Kidney epithelial cell (primary cell): ENCODE data around the gene EIF2D. TPM values are rescaled to one million over a fixed set of nuclear protein-coding genes. Genes with fewer than 3 reads are reported as not detected.

Experiments
- DNase-seq: peaks from one replicate; pipeline ENCODE4 v3.0.0-alpha.2; 2010; ENCODE audit warnings: low read depth
- H3K27me3 ChIP-seq: 2 replicates; pipeline ENCODE4 v1.6.0; 2011; ENCODE audit warnings: low read length; ENCODE audit not compliant: control insufficient read depth, insufficient read depth
- H3K36me3 ChIP-seq: 2 replicates; pipeline ENCODE4 v1.5.1; 2011; ENCODE audit warnings: low read length; ENCODE audit not compliant: control insufficient read depth, insufficient read depth
- H3K4me3 ChIP-seq: 2 replicates; pipeline ENCODE4 v1.5.1; 2011; ENCODE audit warnings: low read depth, mild to moderate bottlenecking, control low read depth, low read length
- total RNA-seq: library from RNA; depleted of rRNA; stranded (reverse); fragments of >200 nt; gene quantifications from 2 replicates; pipeline ENCODE4 v1.2.3, GENCODE V29; 2015
- TF ChIP-seq, protein P1 (sequence below): IDR thresholded peaks from 2 replicates; pipeline ENCODE4 v1.5.1; 2011; ENCODE audit warnings: mild to moderate bottlenecking, moderate library complexity, low read length, control low read depth, inconsistent platforms; ENCODE audit not compliant: insufficient read depth, poor library complexity, severe bottlenecking

The EIF2D gene
- total RNA-seq, 1 donor from 2014 or later, result 55.4 TPM

DNA sequence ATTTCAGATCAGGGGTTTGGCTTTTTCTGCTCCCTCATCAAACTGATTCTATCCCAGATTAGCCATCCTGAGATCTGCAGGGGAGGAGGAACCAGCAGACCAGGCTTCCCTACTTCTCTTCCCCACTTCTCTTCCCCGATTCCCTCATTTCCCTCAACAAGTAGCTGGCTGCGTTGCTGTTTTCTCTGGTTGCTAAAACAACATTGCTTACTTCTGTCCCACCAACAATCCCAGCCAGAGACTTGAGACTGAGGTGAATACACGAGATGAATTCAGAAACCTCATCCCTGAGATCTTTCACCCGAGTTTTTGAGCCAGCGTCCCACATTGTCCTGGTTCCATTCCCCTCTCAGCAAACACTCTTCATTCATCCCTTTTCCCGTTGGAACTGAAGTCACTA is 45.5 kb upstream of the EIF2D start:
- H3K27me3 ChIP-seq, result peaks cover 3% of the 10 kb centered on the region
- H3K4me3 ChIP-seq, result no peak overlapping the region
- DNase-seq, result no peak
- H3K36me3 ChIP-seq, result no peaks in the 10 kb centered on the region
- TF ChIP-seq, protein P1, sequence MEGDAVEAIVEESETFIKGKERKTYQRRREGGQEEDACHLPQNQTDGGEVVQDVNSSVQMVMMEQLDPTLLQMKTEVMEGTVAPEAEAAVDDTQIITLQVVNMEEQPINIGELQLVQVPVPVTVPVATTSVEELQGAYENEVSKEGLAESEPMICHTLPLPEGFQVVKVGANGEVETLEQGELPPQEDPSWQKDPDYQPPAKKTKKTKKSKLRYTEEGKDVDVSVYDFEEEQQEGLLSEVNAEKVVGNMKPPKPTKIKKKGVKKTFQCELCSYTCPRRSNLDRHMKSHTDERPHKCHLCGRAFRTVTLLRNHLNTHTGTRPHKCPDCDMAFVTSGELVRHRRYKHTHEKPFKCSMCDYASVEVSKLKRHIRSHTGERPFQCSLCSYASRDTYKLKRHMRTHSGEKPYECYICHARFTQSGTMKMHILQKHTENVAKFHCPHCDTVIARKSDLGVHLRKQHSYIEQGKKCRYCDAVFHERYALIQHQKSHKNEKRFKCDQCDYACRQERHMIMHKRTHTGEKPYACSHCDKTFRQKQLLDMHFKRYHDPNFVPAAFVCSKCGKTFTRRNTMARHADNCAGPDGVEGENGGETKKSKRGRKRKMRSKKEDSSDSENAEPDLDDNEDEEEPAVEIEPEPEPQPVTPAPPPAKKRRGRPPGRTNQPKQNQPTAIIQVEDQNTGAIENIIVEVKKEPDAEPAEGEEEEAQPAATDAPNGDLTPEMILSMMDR, result no peak

DNA sequence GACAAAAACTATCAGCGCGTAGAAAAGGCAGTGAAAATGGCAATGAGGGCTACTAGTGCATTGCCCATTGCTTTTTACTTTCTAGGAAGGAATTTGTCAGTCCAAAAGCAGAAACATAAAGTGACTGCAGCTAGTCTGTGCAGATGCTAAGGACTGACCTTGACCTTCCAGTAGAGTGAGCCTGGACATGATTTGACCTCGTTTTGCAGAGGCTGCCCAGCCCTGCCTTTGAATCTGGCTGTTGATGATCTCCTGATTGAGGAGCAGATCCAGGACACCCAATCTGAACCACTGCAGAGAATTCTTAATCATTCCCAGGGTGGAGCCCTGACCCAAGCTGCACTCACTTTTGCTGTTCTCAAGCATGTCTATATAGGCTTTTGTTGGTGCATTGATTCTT is 44.7 kb upstream of the EIF2D start:
- Histone ChIP-seq H3K4me3 (no peak overlapping the region), H3K36me3 (no peaks in the 10 kb centered on the region), H3K27me3 (peaks cover 3% of the 10 kb centered on the region)
- no peak for DNase-seq
- TF ChIP-seq, protein P1, result no peak

DNA sequence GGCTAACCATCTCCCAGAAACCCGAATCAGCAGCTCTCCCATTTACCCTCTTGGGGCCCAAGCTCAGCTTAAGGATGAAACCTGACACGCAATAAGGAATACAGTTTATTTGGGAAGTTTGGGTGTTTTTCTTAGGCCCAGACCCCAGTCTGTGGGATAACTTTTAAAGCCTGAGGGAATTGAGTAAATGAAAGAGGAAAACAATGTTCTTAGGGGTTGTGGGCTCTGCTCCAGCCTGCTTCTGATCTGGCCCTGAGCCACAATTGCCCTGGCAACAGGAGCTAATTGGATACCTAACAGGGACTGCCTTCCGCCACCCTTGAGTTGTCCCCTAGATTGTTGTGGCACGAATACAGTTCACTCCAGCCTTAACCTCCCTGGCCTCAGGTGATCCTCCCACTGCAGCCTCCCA is 43.2 kb upstream of the EIF2D start:
- H3K27me3 ChIP-seq, result peaks cover 3% of the 10 kb centered on the region
- H3K36me3 ChIP-seq, result no peaks in the 10 kb centered on the region
- H3K4me3 ChIP-seq, result no peak overlapping the region
- TF ChIP-seq, protein P1, result no peak
- DNase-seq, result no peak

DNA sequence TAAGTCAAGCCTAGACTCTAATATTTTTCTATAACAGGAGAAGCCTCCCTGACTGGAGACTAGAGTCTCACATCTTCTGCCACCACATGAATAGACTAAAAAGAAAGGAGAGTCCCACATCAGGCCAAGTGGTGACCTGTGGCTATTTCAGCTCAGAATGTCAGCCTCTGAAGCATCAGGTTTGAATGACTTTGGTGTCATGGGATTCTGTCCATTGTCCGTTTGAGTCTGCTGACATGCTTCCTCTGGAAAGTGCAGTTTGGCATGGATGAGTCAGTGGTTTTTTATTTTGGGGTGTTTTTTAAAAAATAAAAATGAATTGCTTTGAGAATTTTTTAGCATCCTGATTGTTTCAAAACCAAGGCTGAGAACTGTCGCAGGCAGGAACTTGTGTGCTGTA is 42.6 kb upstream of the EIF2D start:
- Histone ChIP-seq H3K4me3 (no peak overlapping the region), H3K36me3 (no peaks in the 10 kb centered on the region), H3K27me3 (peaks cover 3% of the 10 kb centered on the region)
- TF ChIP-seq, protein P1, result no peak
- DNase-seq, result no peak

DNA sequence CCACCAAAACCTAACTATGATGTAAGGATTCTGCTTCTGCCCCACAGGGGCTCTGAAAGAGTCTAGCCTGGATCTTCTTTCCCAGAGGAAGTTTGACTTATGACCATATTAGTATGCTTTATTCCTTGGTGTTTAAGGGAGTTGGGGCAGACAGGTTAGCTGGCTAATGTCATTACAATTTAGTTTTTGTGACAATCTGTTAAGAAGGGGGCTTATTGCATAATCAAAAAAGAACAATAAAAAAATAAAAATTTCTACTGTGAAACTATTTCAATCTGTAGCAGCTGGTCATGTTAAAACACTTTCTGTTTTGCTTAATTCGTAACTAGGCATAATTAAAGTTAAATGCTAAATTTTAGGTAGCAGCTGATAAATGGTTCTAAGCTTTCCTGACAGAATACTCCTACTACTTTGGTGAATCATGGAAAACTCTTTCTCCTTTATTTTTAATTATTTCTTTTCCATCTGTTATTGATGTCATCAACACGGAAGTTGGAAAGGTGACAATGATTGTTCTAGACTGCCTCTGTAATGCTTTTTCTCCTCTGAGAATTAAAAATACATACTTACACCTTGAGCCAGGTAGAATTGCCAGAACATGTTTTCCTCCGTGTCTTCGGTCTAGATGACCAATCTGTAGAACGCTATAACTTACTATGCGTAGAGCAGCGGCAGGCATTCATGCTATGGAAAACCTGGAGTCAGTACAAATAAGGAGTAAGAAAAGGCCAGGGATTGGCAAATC is 41.6 kb upstream of the EIF2D start:
- no peak for DNase-seq
- TF ChIP-seq, protein P1, result no peak
- Histone ChIP-seq H3K4me3 (no peak overlapping the region), H3K36me3 (no peaks in the 10 kb centered on the region), H3K27me3 (peaks cover 3% of the 10 kb centered on the region)
